Measurements from ENCODE around the gene THSD8. TPM values are rescaled to one million over a fixed set of nuclear protein-coding genes. Genes with fewer than 3 reads are reported as not detected.

The THSD8 gene
- 34.7 and 49.1 TPM in 2 replicates for total RNA-seq
- long read RNA-seq, partial matches to known transcripts: 1 of 1 reads
- long read RNA-seq, other reads (novel, unspliced or antisense): 0 of 1 reads

- Mint-ChIP-seq H3K27me3 (ENCODE audit: low read depth) (no peaks in the 10 kb centered on the region), H3K36me3 (ENCODE audit: low read depth) (peaks cover 3% of the 10 kb centered on the region), H3K9me3 (no peaks in the 10 kb centered on the region), H3K4me3 (peak within 1 kb of the TSS; percentile 94), H3K27ac (ENCODE audit: unreplicated experiment) (peak within 1 kb of the TSS; percentile 81), H3K4me1 (peaks cover 25% of the 10 kb centered on the region)
- no peak for TF ChIP-seq CTCF (conservative IDR thresholded peaks at IDR 0.05)
- peak; percentile 77 for DNase-seq (ENCODE audit: low read depth, low spot score)
These were observed at the start of gene THSD8, which contains the start of gene PRDX2 for GRCh38 chr19:12801466-12802266. TSS of gene THSD8 (plus strand) at chr19:12802069. CDS start at chr19:12802072, 3 bp downstream. TSS of gene PRDX2 (minus strand) at chr19:12801800. CDS start at chr19:12801261, 539 bp downstream.

- no peak for TF ChIP-seq CTCF (conservative IDR thresholded peaks at IDR 0.05)
- H3K4me3 Mint-ChIP-seq: no peak overlapping the region
- no peaks in the 10 kb centered on the region for H3K36me3 Mint-ChIP-seq (ENCODE audit: low read depth)
- H3K9me3 Mint-ChIP-seq: no peaks in the 10 kb centered on the region
- H3K4me1 Mint-ChIP-seq: peaks cover 13% of the 10 kb centered on the region
- no peak overlapping the region for H3K27ac Mint-ChIP-seq (ENCODE audit: unreplicated experiment)
- peaks cover 46% of the 10 kb centered on the region for H3K27me3 Mint-ChIP-seq (ENCODE audit: low read depth)
- DNase-seq (ENCODE audit: low read depth, low spot score): no peak
These were observed 47.2 kb upstream of the THSD8 start for GRCh38 chr19:12754465-12755196.

- DNase-seq (ENCODE audit: low read depth, low spot score): no peak
- Mint-ChIP-seq H3K4me1 (peaks cover 17% of the 10 kb centered on the region), H3K9me3 (peaks cover 4% of the 10 kb centered on the region), H3K4me3 (peak overlapping the region; percentile 24), H3K27me3 (ENCODE audit: low read depth) (peaks cover 31% of the 10 kb centered on the region), H3K27ac (ENCODE audit: unreplicated experiment) (peak overlapping the region; percentile 57), H3K36me3 (ENCODE audit: low read depth) (peaks cover 4% of the 10 kb centered on the region)
- no peak for TF ChIP-seq CTCF (conservative IDR thresholded peaks at IDR 0.05)
These were observed 45.6 kb upstream of the THSD8 start for GRCh38 chr19:12756150-12756883.

- Mint-ChIP-seq H3K9me3 (peaks cover 4% of the 10 kb centered on the region), H3K4me1 (peaks cover 17% of the 10 kb centered on the region), H3K36me3 (ENCODE audit: low read depth) (peaks cover 4% of the 10 kb centered on the region), H3K4me3 (peak overlapping the region; percentile 67), H3K27me3 (ENCODE audit: low read depth) (peaks cover 19% of the 10 kb centered on the region), H3K27ac (ENCODE audit: unreplicated experiment) (peak overlapping the region; percentile 75)
- TF ChIP-seq CTCF (conservative IDR thresholded peaks at IDR 0.05): peak; percentile 97
- DNase-seq (ENCODE audit: low read depth, low spot score): peak; percentile 87
These were observed 44.2 kb upstream of the THSD8 start for GRCh38 chr19:12757544-12758274.

Data from neural crest cell (in vitro differentiated cells).